Right lobe of liver (tissue), 4 donors: ENCODE data around the gene CLIP2.
"Not testable (repeated sequence)": the region's sequence is repeated elsewhere in the genome, so short reads cannot be mapped to it uniquely, and the experiment has no call there.

Experiments
- CTCF ChIP-seq, 4 donors: fragments of 200-600 bp in 3 of 4; fragments of 450-650 bp in 1 of 4; IDR thresholded peaks; one replicate each; pipeline versions ENCODE4 v1.5.1 to v1.8.0; 2016 to 2022; ENCODE audit warnings: antibody characterized with exemption in 4 of 4, mild to moderate bottlenecking in 2 of 4
- POLR2A ChIP-seq: fragments of 450-650 bp; IDR thresholded peaks from one replicate; pipeline ENCODE4 v1.6.1; 2017; ENCODE audit warnings: antibody characterized with exemption, mild to moderate bottlenecking
- donor health status: DM: no; HTN: no; CAD: no.
- donor health status: DM: no; HTN: no; CAD: no.
- donor health status: DM: no; HTN: yes; CAD: no.

- TF ChIP-seq CTCF (IDR thresholded peaks at IDR 0.05); POLR2A: not testable (repeated sequence)
These were observed 130.0 kb downstream of the CLIP2 start for GRCh38 chr7:74419232-74419631.
